GM19043 (cell line): ENCODE data around the gene GHR.
A peak's percentile ranks its signal among the peaks of the same experiment; 100 is the strongest.
"Not testable (repeated sequence)": the region's sequence is repeated elsewhere in the genome, so short reads cannot be mapped to it uniquely, and the experiment has no call there.

Experiments used
- ATAC-seq: cut with Tn5 transposase; IDR thresholded peaks from one replicate; pipeline ENCODE4 v1.9.1; 2021; ENCODE audit warnings: low read depth; ENCODE audit not compliant: unreplicated experiment

GHR gene

GRCh38 chr5:42561656-42562055 lies 138.4 kb downstream of the GHR start:
- ATAC-seq, result no peak

GRCh38 chr5:42564689-42565356 lies 141.6 kb downstream of the GHR start:
- ATAC-seq, result no peak

GRCh38 chr5:42566652-42567295 lies 143.5 kb downstream of the GHR start:
- no peak for ATAC-seq

GRCh38 chr5:42569325-42569724 lies 146.1 kb downstream of the GHR start:
- ATAC-seq, result no peak

- no peak for ATAC-seq
These were observed 146.8 kb downstream of the GHR start for GRCh38 chr5:42569953-42570548.

GRCh38 chr5:42570966-42571960 lies 148.0 kb downstream of the GHR start:
- no peak for ATAC-seq

- ATAC-seq, result no peak
These were observed 149.1 kb downstream of the GHR start for GRCh38 chr5:42572313-42572712.

GRCh38 chr5:42573386-42573785 lies 150.1 kb downstream of the GHR start:
- ATAC-seq, result no peak

- not testable (repeated sequence) for ATAC-seq
These were observed 152.7 kb downstream of the GHR start for GRCh38 chr5:42575914-42576313.

- not testable (repeated sequence) for ATAC-seq
These were observed 155.7 kb downstream of the GHR start for GRCh38 chr5:42578901-42579300.

GRCh38 chr5:42579320-42579719 lies 156.1 kb downstream of the GHR start:
- ATAC-seq, result no peak

- no peak for ATAC-seq
These were observed 158.6 kb downstream of the GHR start for GRCh38 chr5:42581845-42582244.

- no peak for ATAC-seq
These were observed 159.5 kb downstream of the GHR start for GRCh38 chr5:42582723-42583122.

GRCh38 chr5:42583322-42583721 lies 160.1 kb downstream of the GHR start:
- ATAC-seq, result peak; percentile 48

- no peak for ATAC-seq
These were observed 163.4 kb downstream of the GHR start for GRCh38 chr5:42586625-42587024.

- no peak for ATAC-seq
These were observed 164.0 kb downstream of the GHR start for GRCh38 chr5:42587096-42587723.

- ATAC-seq, result no peak
These were observed 167.3 kb downstream of the GHR start for GRCh38 chr5:42590566-42590965.

- no peak for ATAC-seq
These were observed 167.8 kb downstream of the GHR start for GRCh38 chr5:42591015-42591414.

GRCh38 chr5:42592401-42593140 lies 169.3 kb downstream of the GHR start:
- no peak for ATAC-seq

GRCh38 chr5:42593591-42593990 lies 170.4 kb downstream of the GHR start:
- ATAC-seq, result no peak
